ENCODE results near the gene TSHZ1.
"Not testable (repeated sequence)": the region's sequence is repeated elsewhere in the genome, so short reads cannot be mapped to it uniquely, and the experiment has no call there.

TSHZ1 gene

DNA sequence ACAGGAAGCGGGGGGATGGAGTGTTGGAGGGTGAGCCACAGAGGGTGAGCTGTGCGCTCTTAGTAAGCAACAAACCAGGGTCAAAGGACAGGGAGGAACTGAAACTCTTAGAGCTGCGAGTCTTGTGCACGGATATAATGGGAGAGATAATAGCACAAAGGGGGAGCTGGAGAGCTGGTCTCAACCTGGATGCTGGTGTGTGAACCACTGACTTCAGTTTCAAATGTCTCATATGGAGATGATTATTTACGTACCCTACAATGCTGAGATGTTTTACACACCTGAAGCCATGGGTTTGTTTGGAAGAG is 37.5 kb upstream of the TSHZ1 start:
- no peak overlapping the region for H3K27ac Mint-ChIP-seq
- no peaks in the 10 kb centered on the region for H3K9me3 Mint-ChIP-seq
- H3K36me3 Mint-ChIP-seq, result no peaks in the 10 kb centered on the region
- peak; percentile 91 for ATAC-seq
- no peaks in the 10 kb centered on the region for H3K27me3 Mint-ChIP-seq
- H3K4me3 Mint-ChIP-seq, result no peak overlapping the region
- peaks cover 21% of the 10 kb centered on the region for H3K4me1 Mint-ChIP-seq

- no peaks in the 10 kb centered on the region for H3K27me3 Mint-ChIP-seq
- no peak overlapping the region for H3K4me3 Mint-ChIP-seq
Observed at GRCh38 chr18:75173738-75174137, 36.9 kb upstream of the TSHZ1 start.

DNA sequence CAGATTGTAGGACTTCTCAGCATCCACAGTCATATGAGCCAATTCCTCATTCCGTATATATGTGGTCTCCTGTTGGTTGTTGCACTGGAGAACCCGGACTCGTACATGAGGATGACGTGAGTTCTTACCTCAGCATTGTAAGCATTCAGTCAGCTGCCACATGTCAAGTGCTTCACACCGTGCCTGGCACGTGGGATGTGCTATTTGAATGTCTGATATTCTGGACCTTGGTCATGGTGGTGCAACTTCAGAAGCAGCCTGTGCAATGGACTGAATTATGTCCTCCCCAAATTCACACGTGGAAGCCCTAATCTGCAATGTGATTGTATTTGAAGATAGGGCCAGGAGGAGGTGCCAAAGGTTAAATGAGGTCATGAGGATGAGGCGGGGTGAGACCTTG is 33.7 kb upstream of the TSHZ1 start:
- Mint-ChIP-seq H3K4me1 (peaks cover 21% of the 10 kb centered on the region), H3K36me3 (no peaks in the 10 kb centered on the region), H3K9me3 (peaks cover 3% of the 10 kb centered on the region), H3K27me3 (no peaks in the 10 kb centered on the region), H3K4me3 (no peak overlapping the region), H3K27ac (no peak overlapping the region)
- ATAC-seq, result no peak

More at GRCh38 chr18:75173738-75174137, 36.9 kb upstream of the TSHZ1 start:
- H3K36me3 Mint-ChIP-seq, result no peaks in the 10 kb centered on the region
- no peak for ATAC-seq
- no peak overlapping the region for H3K27ac Mint-ChIP-seq
- peaks cover 21% of the 10 kb centered on the region for H3K4me1 Mint-ChIP-seq
- no peaks in the 10 kb centered on the region for H3K9me3 Mint-ChIP-seq

DNA sequence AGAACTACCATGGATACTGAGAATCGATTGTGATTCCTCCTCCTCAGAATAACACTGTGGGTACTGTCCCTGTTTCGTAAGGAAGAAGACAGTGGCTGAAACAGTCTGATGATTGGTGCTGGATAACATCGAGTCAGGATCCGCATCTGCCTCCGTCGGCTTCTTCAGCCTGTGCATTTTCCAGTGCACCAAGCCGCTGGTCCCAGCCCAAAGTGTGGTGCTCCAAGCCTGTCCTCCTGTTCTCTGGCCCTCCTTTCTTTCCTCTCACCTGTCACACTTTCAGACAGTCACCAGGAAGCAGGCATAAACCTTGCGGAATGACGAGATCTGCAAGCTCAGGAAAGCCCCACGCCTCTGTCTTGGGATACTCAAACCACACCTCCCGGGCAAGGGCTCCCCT is 32.2 kb upstream of the TSHZ1 start:
- Mint-ChIP-seq H3K27ac (no peak overlapping the region), H3K4me3 (no peak overlapping the region)
- ATAC-seq, result no peak

GRCh38 chr18:75179819-75180600 is 30.6 kb upstream of the TSHZ1 start:
- Mint-ChIP-seq H3K9me3 (peaks cover 4% of the 10 kb centered on the region), H3K27ac (no peak overlapping the region), H3K4me3 (no peak overlapping the region), H3K27me3 (peaks cover 5% of the 10 kb centered on the region), H3K36me3 (no peaks in the 10 kb centered on the region), H3K4me1 (no peaks in the 10 kb centered on the region)
- ATAC-seq, result no peak

More for the DNA sequence above, 32.2 kb upstream of the TSHZ1 start:
- H3K27me3 Mint-ChIP-seq, result no peaks in the 10 kb centered on the region
- H3K9me3 Mint-ChIP-seq, result peaks cover 4% of the 10 kb centered on the region
- H3K4me1 Mint-ChIP-seq, result peaks cover 6% of the 10 kb centered on the region
- no peaks in the 10 kb centered on the region for H3K36me3 Mint-ChIP-seq

DNA sequence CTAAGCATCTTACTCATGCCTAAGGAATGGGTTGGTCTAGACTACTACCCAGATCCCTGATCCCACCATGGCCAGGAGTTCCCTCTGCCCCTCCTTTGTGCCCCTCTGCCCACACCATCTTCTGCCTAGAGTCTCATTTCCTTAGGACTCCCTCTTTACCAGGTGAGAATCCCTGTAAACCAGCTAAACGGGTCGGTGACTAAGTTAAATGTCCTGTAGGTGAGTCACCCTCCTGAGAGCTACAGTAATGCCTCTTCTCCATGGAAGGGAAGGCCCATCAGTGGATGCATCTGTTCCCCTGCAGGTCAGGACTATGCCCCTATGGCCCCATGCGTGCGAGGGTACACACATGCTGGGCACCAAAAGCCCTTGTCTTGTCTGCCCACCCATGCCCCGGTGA is 27.1 kb upstream of the TSHZ1 start:
- H3K4me3 Mint-ChIP-seq, result no peak overlapping the region
- ATAC-seq, result no peak
- peaks cover 6% of the 10 kb centered on the region for H3K36me3 Mint-ChIP-seq

DNA sequence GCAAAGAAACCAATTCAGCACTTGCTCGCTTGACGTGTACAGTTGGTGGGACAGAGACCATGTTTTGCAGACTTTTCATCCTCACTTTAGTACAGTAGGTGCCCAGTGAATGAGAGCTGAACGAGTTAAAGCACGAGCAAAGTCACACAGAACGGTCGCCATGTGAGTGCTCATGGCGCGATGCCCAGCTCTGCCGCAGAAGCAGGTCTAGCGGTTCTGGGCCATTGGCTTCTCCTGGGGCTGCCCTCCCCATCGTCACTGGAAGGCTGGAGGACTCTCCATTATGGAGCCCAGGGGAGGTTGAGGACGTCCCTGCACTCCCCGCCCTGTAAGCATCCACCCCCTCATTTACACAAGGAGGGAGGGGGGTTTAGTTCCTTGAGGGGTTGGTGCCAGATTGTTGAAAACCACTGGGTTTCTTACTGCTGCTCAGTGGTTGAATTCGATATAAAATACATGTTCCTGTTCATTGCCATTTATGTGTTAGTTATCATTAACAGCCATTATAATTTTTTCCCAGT is 26.6 kb upstream of the TSHZ1 start:
- Mint-ChIP-seq H3K27ac (no peak overlapping the region), H3K36me3 (peaks cover 6% of the 10 kb centered on the region), H3K27me3 (peaks cover 36% of the 10 kb centered on the region), H3K4me3 (no peak overlapping the region), H3K4me1 (no peaks in the 10 kb centered on the region), H3K9me3 (peaks cover 8% of the 10 kb centered on the region)
- ATAC-seq, result no peak

More for the DNA sequence above, 27.1 kb upstream of the TSHZ1 start:
- H3K27ac Mint-ChIP-seq, result no peak overlapping the region
- peaks cover 36% of the 10 kb centered on the region for H3K27me3 Mint-ChIP-seq
- peaks cover 8% of the 10 kb centered on the region for H3K9me3 Mint-ChIP-seq
- H3K4me1 Mint-ChIP-seq, result no peaks in the 10 kb centered on the region

- Mint-ChIP-seq H3K27ac (no peak overlapping the region), H3K9me3 (peaks cover 8% of the 10 kb centered on the region), H3K36me3 (peaks cover 6% of the 10 kb centered on the region), H3K4me1 (no peaks in the 10 kb centered on the region), H3K4me3 (no peak overlapping the region), H3K27me3 (peaks cover 36% of the 10 kb centered on the region)
- no peak for ATAC-seq
Observed at GRCh38 chr18:75185460-75185859, 25.1 kb upstream of the TSHZ1 start.

DNA sequence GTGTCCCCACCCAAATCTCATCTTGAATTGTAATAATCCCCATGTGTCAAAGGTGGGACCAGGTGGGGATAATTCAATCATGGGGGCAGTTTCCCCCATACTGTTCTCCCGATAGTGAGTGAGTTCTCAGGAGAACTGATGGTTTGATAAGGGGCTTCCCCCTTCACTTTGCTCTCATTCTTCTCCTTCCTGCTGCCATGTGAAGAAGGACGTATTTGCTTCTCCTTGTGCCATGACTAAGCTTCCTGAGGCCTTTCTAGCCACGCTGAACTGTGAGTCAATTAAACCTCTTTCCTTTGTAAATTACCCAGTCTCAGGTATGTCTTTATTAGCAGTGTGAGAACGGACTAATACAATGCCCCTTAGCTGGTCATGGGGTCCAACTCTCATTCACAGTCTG is 22.9 kb upstream of the TSHZ1 start:
- H3K4me3 Mint-ChIP-seq, H3K27ac Mint-ChIP-seq, H3K36me3 Mint-ChIP-seq: not testable (repeated sequence)

DNA sequence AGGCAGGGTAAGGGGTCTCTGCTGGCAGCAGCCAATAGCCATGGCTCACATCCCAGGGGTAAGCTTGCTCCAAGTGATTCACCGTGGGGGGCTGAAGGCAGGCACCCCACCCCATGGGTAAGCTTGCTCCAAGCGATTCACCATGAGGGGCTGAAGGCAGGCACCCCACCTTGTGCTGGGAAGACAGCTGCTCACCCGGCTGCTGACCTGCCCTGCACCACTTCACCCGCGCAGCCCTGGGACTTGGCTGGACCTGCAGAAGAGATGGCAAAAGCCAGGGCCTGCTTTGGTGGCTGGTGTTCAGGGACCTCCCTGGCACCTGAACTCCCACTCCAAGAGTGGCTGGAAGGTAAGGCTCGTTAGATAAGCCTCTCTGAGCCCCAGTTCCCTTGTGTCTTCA is 20.9 kb upstream of the TSHZ1 start:
- Mint-ChIP-seq H3K27ac (no peak overlapping the region), H3K4me1 (no peaks in the 10 kb centered on the region), H3K36me3 (peaks cover 6% of the 10 kb centered on the region), H3K9me3 (peaks cover 4% of the 10 kb centered on the region), H3K27me3 (peaks cover 34% of the 10 kb centered on the region), H3K4me3 (no peak overlapping the region)
- no peak for ATAC-seq

More for the DNA sequence above, 22.9 kb upstream of the TSHZ1 start:
- ATAC-seq, H3K4me1 Mint-ChIP-seq, H3K9me3 Mint-ChIP-seq: not testable (repeated sequence)
- H3K27me3 Mint-ChIP-seq, result peaks cover 36% of the 10 kb centered on the region

- H3K27ac Mint-ChIP-seq, result no peak overlapping the region
- no peak for ATAC-seq
- H3K27me3 Mint-ChIP-seq, result peaks cover 3% of the 10 kb centered on the region
- H3K36me3 Mint-ChIP-seq, result peaks cover 1% of the 10 kb centered on the region
- no peaks in the 10 kb centered on the region for H3K4me1 Mint-ChIP-seq
- peaks cover under 1% of the 10 kb centered on the region for H3K9me3 Mint-ChIP-seq
- H3K4me3 Mint-ChIP-seq, result no peak overlapping the region
Observed at GRCh38 chr18:75192899-75193298, 17.7 kb upstream of the TSHZ1 start.

DNA sequence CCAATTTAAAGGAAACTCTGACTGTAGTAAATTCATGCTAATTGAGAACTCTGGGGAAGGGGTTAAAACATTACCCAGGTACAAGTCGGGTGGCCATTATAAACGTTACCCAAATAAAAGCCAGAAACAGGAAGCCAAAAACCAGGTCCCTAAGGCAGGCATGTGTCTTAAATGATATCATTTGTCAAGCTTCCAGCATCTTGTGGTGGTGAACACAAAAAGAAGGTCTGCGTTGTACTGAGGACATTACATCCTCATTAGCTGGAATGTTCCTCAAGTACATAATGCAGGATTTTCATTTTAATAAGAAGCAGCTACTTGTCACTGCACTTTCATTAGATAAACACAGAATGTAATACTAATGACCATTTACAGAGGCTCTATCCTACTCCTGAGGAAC is 12.6 kb upstream of the TSHZ1 start:
- no peak for ATAC-seq
- Mint-ChIP-seq H3K36me3 (peaks cover 20% of the 10 kb centered on the region), H3K27ac (no peak overlapping the region), H3K4me1 (no peaks in the 10 kb centered on the region), H3K27me3 (no peaks in the 10 kb centered on the region), H3K4me3 (no peak overlapping the region), H3K9me3 (no peaks in the 10 kb centered on the region)

GRCh38 chr18:75199327-75199726 is 11.3 kb upstream of the TSHZ1 start:
- Mint-ChIP-seq H3K27ac (no peak overlapping the region), H3K4me3 (no peak overlapping the region), H3K4me1 (no peaks in the 10 kb centered on the region), H3K27me3 (no peaks in the 10 kb centered on the region), H3K9me3 (no peaks in the 10 kb centered on the region), H3K36me3 (peaks cover 20% of the 10 kb centered on the region)
- ATAC-seq, result no peak

DNA sequence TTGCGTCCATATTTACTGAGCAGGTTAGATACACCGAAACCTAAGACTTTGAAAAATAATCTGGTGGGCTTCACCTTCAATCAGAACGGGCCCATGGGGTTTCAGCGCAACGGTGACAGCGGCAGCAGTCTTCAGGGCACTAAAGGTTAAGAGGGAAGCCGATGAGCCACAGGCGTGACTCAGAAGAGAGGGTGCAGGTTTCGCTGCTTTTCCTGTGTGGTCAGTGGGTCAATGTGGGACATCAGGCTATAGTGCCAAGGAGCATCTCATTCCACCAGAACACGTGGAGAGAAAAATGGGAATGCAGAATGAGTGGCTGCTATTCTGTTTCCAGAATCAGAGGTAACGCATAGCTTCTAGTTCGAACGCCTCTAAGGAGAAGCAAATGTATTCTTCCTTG is 10.5 kb upstream of the TSHZ1 start:
- no peak overlapping the region for H3K4me3 Mint-ChIP-seq
- H3K9me3 Mint-ChIP-seq, result no peaks in the 10 kb centered on the region
- H3K4me1 Mint-ChIP-seq, result peaks cover 3% of the 10 kb centered on the region
- H3K27ac Mint-ChIP-seq, result no peak overlapping the region
- peaks cover 20% of the 10 kb centered on the region for H3K36me3 Mint-ChIP-seq
- peaks cover under 1% of the 10 kb centered on the region for H3K27me3 Mint-ChIP-seq
- no peak for ATAC-seq

GRCh38 chr18:75200605-75201280 is 9.9 kb upstream of the TSHZ1 start:
- Mint-ChIP-seq H3K4me1 (peaks cover 10% of the 10 kb centered on the region), H3K27ac (no peak overlapping the region), H3K9me3 (no peaks in the 10 kb centered on the region), H3K36me3 (peaks cover 20% of the 10 kb centered on the region), H3K4me3 (no peak overlapping the region), H3K27me3 (peaks cover 7% of the 10 kb centered on the region)
- ATAC-seq, result no peak

Measured in stimulated activated memory B cell treated with anti-CD40 and anti-IgM and Interleukin-4, amounts not matched to agents 10 μg/mL and 1 μg/mL and 100 μg/mL, for 72 hours (primary cell).